ENCODE data around the gene RAI2.

DNA sequence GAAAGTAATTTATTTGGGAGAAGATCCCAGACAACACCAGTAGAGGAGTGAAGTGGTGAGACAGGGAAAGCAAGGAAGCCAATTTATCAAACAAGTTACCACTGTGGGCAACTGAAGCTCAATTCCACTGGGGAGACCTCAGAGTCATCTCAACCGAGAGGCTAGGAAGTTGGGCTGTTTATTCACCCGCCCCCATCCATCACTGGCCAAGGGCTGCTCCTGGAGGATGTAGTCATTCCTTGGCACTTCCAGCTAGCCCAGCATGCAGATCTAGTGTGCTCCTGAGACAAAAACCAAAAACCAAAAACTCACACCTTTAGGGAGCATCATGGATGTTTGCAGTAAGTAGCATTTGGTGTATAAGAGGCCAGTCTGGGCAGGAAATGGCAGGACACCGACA lies 47.0 kb downstream of the RAI2 start:
- TF ChIP-seq, protein P1, sequence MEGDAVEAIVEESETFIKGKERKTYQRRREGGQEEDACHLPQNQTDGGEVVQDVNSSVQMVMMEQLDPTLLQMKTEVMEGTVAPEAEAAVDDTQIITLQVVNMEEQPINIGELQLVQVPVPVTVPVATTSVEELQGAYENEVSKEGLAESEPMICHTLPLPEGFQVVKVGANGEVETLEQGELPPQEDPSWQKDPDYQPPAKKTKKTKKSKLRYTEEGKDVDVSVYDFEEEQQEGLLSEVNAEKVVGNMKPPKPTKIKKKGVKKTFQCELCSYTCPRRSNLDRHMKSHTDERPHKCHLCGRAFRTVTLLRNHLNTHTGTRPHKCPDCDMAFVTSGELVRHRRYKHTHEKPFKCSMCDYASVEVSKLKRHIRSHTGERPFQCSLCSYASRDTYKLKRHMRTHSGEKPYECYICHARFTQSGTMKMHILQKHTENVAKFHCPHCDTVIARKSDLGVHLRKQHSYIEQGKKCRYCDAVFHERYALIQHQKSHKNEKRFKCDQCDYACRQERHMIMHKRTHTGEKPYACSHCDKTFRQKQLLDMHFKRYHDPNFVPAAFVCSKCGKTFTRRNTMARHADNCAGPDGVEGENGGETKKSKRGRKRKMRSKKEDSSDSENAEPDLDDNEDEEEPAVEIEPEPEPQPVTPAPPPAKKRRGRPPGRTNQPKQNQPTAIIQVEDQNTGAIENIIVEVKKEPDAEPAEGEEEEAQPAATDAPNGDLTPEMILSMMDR (tag by site-specific recombination; IDR thresholded peaks at IDR 0.05), result no peak
- TF ChIP-seq, protein P2, sequence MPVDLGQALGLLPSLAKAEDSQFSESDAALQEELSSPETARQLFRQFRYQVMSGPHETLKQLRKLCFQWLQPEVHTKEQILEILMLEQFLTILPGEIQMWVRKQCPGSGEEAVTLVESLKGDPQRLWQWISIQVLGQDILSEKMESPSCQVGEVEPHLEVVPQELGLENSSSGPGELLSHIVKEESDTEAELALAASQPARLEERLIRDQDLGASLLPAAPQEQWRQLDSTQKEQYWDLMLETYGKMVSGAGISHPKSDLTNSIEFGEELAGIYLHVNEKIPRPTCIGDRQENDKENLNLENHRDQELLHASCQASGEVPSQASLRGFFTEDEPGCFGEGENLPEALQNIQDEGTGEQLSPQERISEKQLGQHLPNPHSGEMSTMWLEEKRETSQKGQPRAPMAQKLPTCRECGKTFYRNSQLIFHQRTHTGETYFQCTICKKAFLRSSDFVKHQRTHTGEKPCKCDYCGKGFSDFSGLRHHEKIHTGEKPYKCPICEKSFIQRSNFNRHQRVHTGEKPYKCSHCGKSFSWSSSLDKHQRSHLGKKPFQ (tag by site-specific recombination; IDR thresholded peaks at IDR 0.05), result no peak
- TF ChIP-seq, protein P3, sequence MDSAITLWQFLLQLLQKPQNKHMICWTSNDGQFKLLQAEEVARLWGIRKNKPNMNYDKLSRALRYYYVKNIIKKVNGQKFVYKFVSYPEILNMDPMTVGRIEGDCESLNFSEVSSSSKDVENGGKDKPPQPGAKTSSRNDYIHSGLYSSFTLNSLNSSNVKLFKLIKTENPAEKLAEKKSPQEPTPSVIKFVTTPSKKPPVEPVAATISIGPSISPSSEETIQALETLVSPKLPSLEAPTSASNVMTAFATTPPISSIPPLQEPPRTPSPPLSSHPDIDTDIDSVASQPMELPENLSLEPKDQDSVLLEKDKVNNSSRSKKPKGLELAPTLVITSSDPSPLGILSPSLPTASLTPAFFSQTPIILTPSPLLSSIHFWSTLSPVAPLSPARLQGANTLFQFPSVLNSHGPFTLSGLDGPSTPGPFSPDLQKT (IDR thresholded peaks at IDR 0.05; ENCODE audit: borderline replicate concordance, low read depth, low read length), result no peak
- no peak for TF ChIP-seq ZNF768 (tag by site-specific recombination; IDR thresholded peaks at IDR 0.05)
- TF ChIP-seq, protein P4, sequence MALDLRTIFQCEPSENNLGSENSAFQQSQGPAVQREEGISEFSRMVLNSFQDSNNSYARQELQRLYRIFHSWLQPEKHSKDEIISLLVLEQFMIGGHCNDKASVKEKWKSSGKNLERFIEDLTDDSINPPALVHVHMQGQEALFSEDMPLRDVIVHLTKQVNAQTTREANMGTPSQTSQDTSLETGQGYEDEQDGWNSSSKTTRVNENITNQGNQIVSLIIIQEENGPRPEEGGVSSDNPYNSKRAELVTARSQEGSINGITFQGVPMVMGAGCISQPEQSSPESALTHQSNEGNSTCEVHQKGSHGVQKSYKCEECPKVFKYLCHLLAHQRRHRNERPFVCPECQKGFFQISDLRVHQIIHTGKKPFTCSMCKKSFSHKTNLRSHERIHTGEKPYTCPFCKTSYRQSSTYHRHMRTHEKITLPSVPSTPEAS (tag by site-specific recombination; IDR thresholded peaks at IDR 0.05), result no peak
- no peak for TF ChIP-seq HOXC10 (CRISPR knock-in tag; IDR thresholded peaks at IDR 0.05)
- no peak for TF ChIP-seq ZBTB7A (tag by site-specific recombination; IDR thresholded peaks at IDR 0.05; ENCODE audit: low read depth)
- no peak for TF ChIP-seq ZBTB8A (tag by site-specific recombination; IDR thresholded peaks at IDR 0.05)
- TF ChIP-seq PRDM1 (tag by site-specific recombination; IDR thresholded peaks at IDR 0.05), result no peak
- TF ChIP-seq, protein P5, sequence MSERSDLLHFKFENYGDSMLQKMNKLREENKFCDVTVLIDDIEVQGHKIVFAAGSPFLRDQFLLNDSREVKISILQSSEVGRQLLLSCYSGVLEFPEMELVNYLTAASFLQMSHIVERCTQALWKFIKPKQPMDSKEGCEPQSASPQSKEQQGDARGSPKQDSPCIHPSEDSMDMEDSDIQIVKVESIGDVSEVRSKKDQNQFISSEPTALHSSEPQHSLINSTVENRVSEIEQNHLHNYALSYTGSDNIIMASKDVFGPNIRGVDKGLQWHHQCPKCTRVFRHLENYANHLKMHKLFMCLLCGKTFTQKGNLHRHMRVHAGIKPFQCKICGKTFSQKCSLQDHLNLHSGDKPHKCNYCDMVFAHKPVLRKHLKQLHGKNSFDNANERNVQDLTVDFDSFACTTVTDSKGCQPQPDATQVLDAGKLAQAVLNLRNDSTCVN (tag by site-specific recombination; optimal IDR thresholded peaks at IDR 0.05), result no peak
- TF ChIP-seq, protein P6, sequence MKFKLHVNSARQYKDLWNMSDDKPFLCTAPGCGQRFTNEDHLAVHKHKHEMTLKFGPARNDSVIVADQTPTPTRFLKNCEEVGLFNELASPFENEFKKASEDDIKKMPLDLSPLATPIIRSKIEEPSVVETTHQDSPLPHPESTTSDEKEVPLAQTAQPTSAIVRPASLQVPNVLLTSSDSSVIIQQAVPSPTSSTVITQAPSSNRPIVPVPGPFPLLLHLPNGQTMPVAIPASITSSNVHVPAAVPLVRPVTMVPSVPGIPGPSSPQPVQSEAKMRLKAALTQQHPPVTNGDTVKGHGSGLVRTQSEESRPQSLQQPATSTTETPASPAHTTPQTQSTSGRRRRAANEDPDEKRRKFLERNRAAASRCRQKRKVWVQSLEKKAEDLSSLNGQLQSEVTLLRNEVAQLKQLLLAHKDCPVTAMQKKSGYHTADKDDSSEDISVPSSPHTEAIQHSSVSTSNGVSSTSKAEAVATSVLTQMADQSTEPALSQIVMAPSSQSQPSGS (tag by site-specific recombination; IDR thresholded peaks at IDR 0.05; ENCODE audit: low read depth), result no peak
- no peak for TF ChIP-seq ZNF416 (tag by site-specific recombination; IDR thresholded peaks at IDR 0.05)
- TF ChIP-seq ZNF621 (tag by site-specific recombination; IDR thresholded peaks at IDR 0.05), result no peak

All from HEK293 (cell line).